Measurements from ENCODE around the gene MRPS24. TPM values are rescaled to one million over a fixed set of nuclear protein-coding genes. Genes with fewer than 3 reads are reported as not detected.

The MRPS24 gene
- total RNA-seq, 1 donor from 2014 or later, result 68.8 TPM

DNA sequence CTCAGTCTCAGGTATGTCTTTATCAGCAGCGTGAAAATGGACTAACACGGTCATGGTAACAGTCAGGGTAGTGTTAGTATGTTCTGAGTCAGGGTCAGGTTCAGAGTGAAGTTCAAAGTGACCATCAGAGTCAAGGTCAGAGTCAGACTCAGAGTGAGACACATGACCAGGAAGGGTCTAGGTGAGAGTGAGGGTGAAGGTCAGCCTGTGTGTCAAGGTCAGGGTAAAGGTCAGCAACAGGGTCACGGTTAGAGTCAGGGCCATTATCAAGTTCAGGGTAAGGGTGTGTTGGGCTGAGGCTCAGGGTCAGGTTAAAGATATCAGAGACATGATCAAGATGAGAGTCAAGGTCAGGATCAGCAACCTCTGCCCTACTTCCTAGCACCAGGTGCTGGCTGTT is 4.0 kb downstream of the MRPS24 start:
- H3K27ac ChIP-seq, result no peak overlapping the region
- H3K9me3 ChIP-seq, result no peaks in the 10 kb centered on the region
- no peaks in the 10 kb centered on the region for H3K27me3 ChIP-seq
- TF ChIP-seq POLR2AphosphoS5 (IDR thresholded peaks at IDR 0.05; ENCODE audit: insufficient read depth in 1 of 2, low read depth in 1 of 2) (no peak), POLR2A (IDR thresholded peaks at IDR 0.05) (no peak)
- TF ChIP-seq, protein P1, sequence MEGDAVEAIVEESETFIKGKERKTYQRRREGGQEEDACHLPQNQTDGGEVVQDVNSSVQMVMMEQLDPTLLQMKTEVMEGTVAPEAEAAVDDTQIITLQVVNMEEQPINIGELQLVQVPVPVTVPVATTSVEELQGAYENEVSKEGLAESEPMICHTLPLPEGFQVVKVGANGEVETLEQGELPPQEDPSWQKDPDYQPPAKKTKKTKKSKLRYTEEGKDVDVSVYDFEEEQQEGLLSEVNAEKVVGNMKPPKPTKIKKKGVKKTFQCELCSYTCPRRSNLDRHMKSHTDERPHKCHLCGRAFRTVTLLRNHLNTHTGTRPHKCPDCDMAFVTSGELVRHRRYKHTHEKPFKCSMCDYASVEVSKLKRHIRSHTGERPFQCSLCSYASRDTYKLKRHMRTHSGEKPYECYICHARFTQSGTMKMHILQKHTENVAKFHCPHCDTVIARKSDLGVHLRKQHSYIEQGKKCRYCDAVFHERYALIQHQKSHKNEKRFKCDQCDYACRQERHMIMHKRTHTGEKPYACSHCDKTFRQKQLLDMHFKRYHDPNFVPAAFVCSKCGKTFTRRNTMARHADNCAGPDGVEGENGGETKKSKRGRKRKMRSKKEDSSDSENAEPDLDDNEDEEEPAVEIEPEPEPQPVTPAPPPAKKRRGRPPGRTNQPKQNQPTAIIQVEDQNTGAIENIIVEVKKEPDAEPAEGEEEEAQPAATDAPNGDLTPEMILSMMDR (IDR thresholded peaks at IDR 0.05), result no peak
- no peak for DNase-seq (ENCODE audit: extremely low spot score in 2 of 2)
- peaks cover 0 to 11% of the 10 kb centered on the region in 2 donors for H3K36me3 ChIP-seq
- H3K4me3 ChIP-seq, result no peak overlapping the region
- H3K4me1 ChIP-seq, result peaks cover 17% of the 10 kb centered on the region
- intact Hi-C loops (cut with DNase I), result no loop called here

DNA sequence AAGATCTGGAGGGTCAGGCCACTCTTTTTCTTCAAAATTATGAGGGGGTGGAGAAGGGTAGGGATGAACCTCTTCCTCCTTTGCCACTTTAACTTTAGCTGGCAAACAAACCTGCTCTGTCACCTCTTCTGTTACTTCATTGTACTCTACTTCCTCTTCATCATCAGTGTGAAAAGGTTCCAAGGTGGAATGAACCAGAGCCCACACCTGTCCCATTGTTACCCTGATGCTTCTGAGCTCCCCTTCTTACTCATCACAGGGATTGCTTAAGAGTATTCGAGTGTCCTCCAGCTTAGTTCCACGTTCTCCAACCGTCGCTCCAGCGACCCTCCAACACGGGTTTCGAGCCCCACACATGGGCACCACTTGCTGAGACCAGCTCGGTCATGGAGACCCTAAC is 5.2 kb downstream of the MRPS24 start:
- Histone ChIP-seq H3K36me3 (peaks cover 0 to 11% of the 10 kb centered on the region in 2 donors), H3K4me1 (peaks cover 10% of the 10 kb centered on the region), H3K9me3 (no peaks in the 10 kb centered on the region), H3K27me3 (no peaks in the 10 kb centered on the region), H3K4me3 (no peak overlapping the region), H3K27ac (no peak overlapping the region)
- TF ChIP-seq, protein P1 (IDR thresholded peaks at IDR 0.05), result no peak
- TF ChIP-seq POLR2A (IDR thresholded peaks at IDR 0.05) (no peak), POLR2AphosphoS5 (IDR thresholded peaks at IDR 0.05; ENCODE audit: insufficient read depth in 1 of 2, low read depth in 1 of 2) (peak in 1 of 2 donors; percentile 21)
- DNase-seq (ENCODE audit: extremely low spot score in 2 of 2), result no peak
- intact Hi-C loops (cut with DNase I), result no loop called here

DNA sequence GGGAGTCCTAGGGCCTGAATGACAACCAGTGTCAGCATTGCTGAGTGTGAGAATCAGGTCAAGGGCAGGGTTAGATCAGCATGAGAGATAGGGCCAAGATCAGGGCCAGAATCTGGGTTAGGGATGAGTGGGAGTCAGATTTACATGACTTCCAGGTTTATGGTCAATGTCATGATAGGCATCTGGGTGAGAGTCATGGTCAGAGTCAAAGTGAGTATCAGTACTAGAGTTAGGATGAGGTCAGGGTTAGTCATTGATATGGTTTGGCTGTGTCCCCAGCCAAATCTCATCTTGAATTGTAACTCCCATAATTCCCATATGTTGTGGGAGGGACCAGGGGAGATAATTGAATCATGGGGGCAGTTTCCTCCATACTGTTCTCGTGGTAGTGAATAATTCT is 12.3 kb downstream of the MRPS24 start:
- DNase-seq (ENCODE audit: extremely low spot score in 2 of 2), result no peak
- H3K4me1 ChIP-seq, result no peaks in the 10 kb centered on the region
- no peaks in the 10 kb centered on the region for H3K9me3 ChIP-seq
- H3K36me3 ChIP-seq, result no peaks in the 10 kb centered on the region
- H3K4me3 ChIP-seq, result no peak overlapping the region
- TF ChIP-seq POLR2A (IDR thresholded peaks at IDR 0.05) (no peak), POLR2AphosphoS5 (IDR thresholded peaks at IDR 0.05; ENCODE audit: insufficient read depth in 1 of 2, low read depth in 1 of 2) (no peak)
- TF ChIP-seq, protein P1 (IDR thresholded peaks at IDR 0.05), result no peak
- H3K27me3 ChIP-seq, result no peaks in the 10 kb centered on the region
- no peak overlapping the region for H3K27ac ChIP-seq
- intact Hi-C loops (cut with DNase I), result no loop called here

DNA sequence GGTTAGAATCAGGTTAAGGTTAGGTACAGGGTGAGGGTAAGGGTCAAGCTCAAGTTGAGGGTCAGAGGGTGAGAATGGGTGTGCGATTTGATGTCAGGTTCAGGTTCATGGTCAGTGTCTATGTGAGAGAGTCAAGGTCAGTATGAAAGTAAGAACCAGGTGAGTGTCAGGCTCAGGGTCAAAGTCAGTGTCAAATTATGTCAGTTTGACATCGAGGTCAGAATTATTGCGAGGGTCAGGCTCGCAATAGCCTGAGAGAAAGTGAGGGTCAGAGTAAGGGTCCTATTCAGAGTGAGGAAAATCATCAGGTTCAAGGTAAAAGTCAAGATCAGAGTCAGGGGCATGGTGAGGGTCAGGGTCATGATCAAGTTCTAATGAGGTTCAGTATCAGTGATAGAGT is 13.0 kb downstream of the MRPS24 start:
- Histone ChIP-seq H3K4me1 (no peaks in the 10 kb centered on the region), H3K9me3 (no peaks in the 10 kb centered on the region), H3K36me3 (no peaks in the 10 kb centered on the region), H3K27me3 (no peaks in the 10 kb centered on the region), H3K4me3 (no peak overlapping the region), H3K27ac (no peak overlapping the region)
- TF ChIP-seq POLR2AphosphoS5 (IDR thresholded peaks at IDR 0.05; ENCODE audit: insufficient read depth in 1 of 2, low read depth in 1 of 2) (no peak), POLR2A (IDR thresholded peaks at IDR 0.05) (no peak)
- TF ChIP-seq, protein P1 (IDR thresholded peaks at IDR 0.05), result no peak
- DNase-seq (ENCODE audit: extremely low spot score in 2 of 2), result no peak
- intact Hi-C loops (cut with DNase I), result no loop called here

DNA sequence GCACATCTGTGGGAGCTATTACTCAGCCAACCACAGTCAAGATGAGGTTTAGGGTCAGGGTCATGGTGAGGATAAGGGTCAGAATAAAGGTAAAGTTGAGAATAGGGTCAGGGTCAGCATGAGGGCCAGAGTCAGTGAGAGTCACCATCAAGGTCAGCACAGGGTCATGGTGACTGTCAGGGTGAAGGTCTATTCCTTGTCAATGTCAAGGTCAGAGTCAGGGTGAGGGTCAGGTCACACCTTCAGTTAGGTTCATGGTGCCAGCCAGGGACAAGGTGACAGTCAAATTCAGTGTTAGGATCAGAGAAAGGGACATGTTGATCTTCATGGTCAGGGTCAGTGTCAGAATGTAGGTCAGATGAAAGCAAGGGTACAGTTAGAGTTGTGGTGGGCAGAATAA is 14.1 kb downstream of the MRPS24 start:
- Histone ChIP-seq H3K4me1 (no peaks in the 10 kb centered on the region), H3K27me3 (no peaks in the 10 kb centered on the region), H3K27ac (no peak overlapping the region), H3K9me3 (no peaks in the 10 kb centered on the region), H3K36me3 (no peaks in the 10 kb centered on the region), H3K4me3 (no peak overlapping the region)
- intact Hi-C loops (cut with DNase I), result no loop called here
- no peak for TF ChIP-seq POLR2AphosphoS5 (IDR thresholded peaks at IDR 0.05; ENCODE audit: insufficient read depth in 1 of 2, low read depth in 1 of 2)
- TF ChIP-seq, protein P1 (IDR thresholded peaks at IDR 0.05), result no peak
- no peak for TF ChIP-seq POLR2A (IDR thresholded peaks at IDR 0.05)
- DNase-seq (ENCODE audit: extremely low spot score in 2 of 2), result no peak

Data from vagina (tissue), 2 donors.